WTC11 (cell line): ENCODE results near the gene ABCB6. TPM values are rescaled to one million over a fixed set of nuclear protein-coding genes. Genes with fewer than 3 reads are reported as not detected.

ENCODE experiments used
- ATAC-seq: fragments of 200-7000 bp; cut with Tn5 transposase; 2 replicates; pipeline ENCODE4 v1.10.0; 2021; ENCODE audit warnings: mild to moderate bottlenecking, moderate library complexity
- CTCF ChIA-PET: fragments of 300-600 bp; sonication (Branson Sonifier 250); formaldehyde crosslinking; loops from one replicate; lab custom pipeline; 2021; ENCODE audit warnings: antibody characterized with exemption; lab: Charles Lee
- POLR2A ChIA-PET: fragments of 350-600 bp; sonication (Branson Sonifier 250); formaldehyde crosslinking; loops from one replicate; lab custom pipeline; 2021; ENCODE audit warnings: antibody characterized with exemption; lab: Charles Lee
- DNase-seq: peaks from one replicate; pipeline ENCODE4 v3.0.0; 2021; ENCODE audit warnings: low spot score
- H3K27ac Mint-ChIP-seq: 2 replicates; pipeline ENCODE4 v1.8.0; 2021; ENCODE audit warnings: mixed read lengths
- H3K27me3 Mint-ChIP-seq: 2 replicates; pipeline ENCODE4 v1.8.0; 2021; ENCODE audit warnings: low read depth, mild to moderate bottlenecking, moderate library complexity, mixed read lengths
- H3K36me3 Mint-ChIP-seq: 2 replicates; pipeline ENCODE4 v1.8.0; 2021; ENCODE audit warnings: mixed read lengths
- H3K4me1 Mint-ChIP-seq: 2 replicates; pipeline ENCODE4 v1.8.0; 2022; ENCODE audit warnings: mixed read lengths
- H3K4me3 Mint-ChIP-seq: 2 replicates; pipeline ENCODE4 v1.8.0; 2021; ENCODE audit warnings: mild to moderate bottlenecking, moderate library complexity, mixed read lengths
- H3K9me3 Mint-ChIP-seq: 2 replicates; pipeline ENCODE4 v1.8.0; 2021; ENCODE audit warnings: mixed read lengths
- ATF1 ChIP-seq: sonication (generic); formaldehyde crosslinking; IDR thresholded peaks from 2 replicates; pipeline ENCODE4 v1.8.1; 2023; ENCODE audit warnings: mild to moderate bottlenecking, moderate library complexity, missing genetic modification reagents
- ETV6 ChIP-seq: sonication (generic); formaldehyde crosslinking; IDR thresholded peaks from 2 replicates; pipeline ENCODE4 v1.8.1; 2022; ENCODE audit warnings: mild to moderate bottlenecking, missing genetic modification reagents
- FOXJ3 ChIP-seq: sonication (generic); formaldehyde crosslinking; IDR thresholded peaks from 2 replicates; pipeline ENCODE4 v1.9.0; 2021; ENCODE audit warnings: missing genetic modification reagents, mild to moderate bottlenecking, borderline replicate concordance
- FOXK1 ChIP-seq: sonication (generic); formaldehyde crosslinking; IDR thresholded peaks from 2 replicates; pipeline ENCODE4 v1.8.0; 2022; ENCODE audit warnings: mild to moderate bottlenecking, moderate library complexity, missing genetic modification reagents
- FOXP1 ChIP-seq: sonication (generic); formaldehyde crosslinking; IDR thresholded peaks from 2 replicates; pipeline ENCODE4 v1.8.0; 2022; ENCODE audit warnings: missing genetic modification reagents, mild to moderate bottlenecking, moderate library complexity, borderline replicate concordance
- KAT7 ChIP-seq: sonication (generic); formaldehyde crosslinking; IDR thresholded peaks from 2 replicates; pipeline ENCODE4 v1.8.1; 2023; ENCODE audit warnings: missing genetic modification reagents, mild to moderate bottlenecking, borderline replicate concordance
- NR1H2 ChIP-seq: sonication (generic); formaldehyde crosslinking; IDR thresholded peaks from 2 replicates; pipeline ENCODE4 v1.9.0; 2021; ENCODE audit warnings: mild to moderate bottlenecking, moderate library complexity, missing genetic modification reagents
- NR2C2 ChIP-seq: sonication (generic); formaldehyde crosslinking; IDR thresholded peaks from 2 replicates; pipeline ENCODE4 v1.8.0; 2022; ENCODE audit warnings: mild to moderate bottlenecking, missing genetic modification reagents
- OVOL2 ChIP-seq: fragments of 250-450 bp; sonication (Bioruptor Pico); IDR thresholded peaks from 2 replicates; pipeline ENCODE4 v1.9.0; 2021; ENCODE audit warnings: mild to moderate bottlenecking, borderline replicate concordance
- ZBTB21 ChIP-seq: sonication (generic); formaldehyde crosslinking; IDR thresholded peaks from 2 replicates; pipeline ENCODE4 v1.8.1; 2023; ENCODE audit warnings: mild to moderate bottlenecking, missing genetic modification reagents, borderline replicate concordance
- total RNA-seq: library from RNA; stranded (reverse); gene quantifications from 3 replicates; pipeline ENCODE4 v1.2.3, GENCODE V29; 2021
- TF ChIP-seq, protein P1 (sequence below): fragments of 250-450 bp; sonication (Bioruptor Pico); conservative IDR thresholded peaks from 2 replicates; pipeline ENCODE4 v1.9.0; 2021; ENCODE audit warnings: mild to moderate bottlenecking
- TF ChIP-seq, protein P2 (sequence below): fragments of 250-450 bp; sonication (Bioruptor Pico); IDR thresholded peaks from 2 replicates; pipeline ENCODE4 v1.9.0; 2021; ENCODE audit warnings: moderate library complexity, mild to moderate bottlenecking, inconsistent platforms, borderline replicate concordance
- TF ChIP-seq, protein P3 (sequence below): fragments of 250-450 bp; sonication (Bioruptor Pico); IDR thresholded peaks from 2 replicates; pipeline ENCODE4 v1.8.0; 2021; ENCODE audit warnings: mild to moderate bottlenecking
- TF ChIP-seq, protein P4 (sequence below): sonication (generic); formaldehyde crosslinking; IDR thresholded peaks from 2 replicates; pipeline ENCODE4 v1.8.0; 2022; ENCODE audit warnings: mild to moderate bottlenecking, missing genetic modification reagents
- TF ChIP-seq, protein P5 (sequence below): fragments of 250-450 bp; sonication (Bioruptor Pico); IDR thresholded peaks from 2 replicates; pipeline ENCODE4 v1.9.0; 2021; ENCODE audit warnings: mild to moderate bottlenecking, borderline replicate concordance
- TF ChIP-seq, protein P6 (sequence below): sonication (generic); formaldehyde crosslinking; conservative IDR thresholded peaks from 2 replicates; pipeline ENCODE4 v1.8.1; 2023; ENCODE audit warnings: mild to moderate bottlenecking, low read depth, missing genetic modification reagents, moderate library complexity
- TF ChIP-seq, protein P7 (sequence below): sonication (generic); formaldehyde crosslinking; IDR thresholded peaks from 2 replicates; pipeline ENCODE4 v1.8.1; 2022; ENCODE audit warnings: low read depth, mild to moderate bottlenecking, moderate library complexity, missing genetic modification reagents, borderline replicate concordance
- TF ChIP-seq, protein P8 (sequence below): sonication (generic); formaldehyde crosslinking; IDR thresholded peaks from 2 replicates; pipeline ENCODE4 v1.8.1; 2022; ENCODE audit warnings: mild to moderate bottlenecking, missing genetic modification reagents, moderate library complexity, borderline replicate concordance
- TF ChIP-seq, protein P9 (sequence below): sonication (generic); formaldehyde crosslinking; IDR thresholded peaks from 2 replicates; pipeline ENCODE4 v1.8.0; 2022; ENCODE audit warnings: mild to moderate bottlenecking, missing genetic modification reagents

The ABCB6 gene
- total RNA-seq, 1 experiment from 2014 or later, result 44.8 TPM

DNA sequence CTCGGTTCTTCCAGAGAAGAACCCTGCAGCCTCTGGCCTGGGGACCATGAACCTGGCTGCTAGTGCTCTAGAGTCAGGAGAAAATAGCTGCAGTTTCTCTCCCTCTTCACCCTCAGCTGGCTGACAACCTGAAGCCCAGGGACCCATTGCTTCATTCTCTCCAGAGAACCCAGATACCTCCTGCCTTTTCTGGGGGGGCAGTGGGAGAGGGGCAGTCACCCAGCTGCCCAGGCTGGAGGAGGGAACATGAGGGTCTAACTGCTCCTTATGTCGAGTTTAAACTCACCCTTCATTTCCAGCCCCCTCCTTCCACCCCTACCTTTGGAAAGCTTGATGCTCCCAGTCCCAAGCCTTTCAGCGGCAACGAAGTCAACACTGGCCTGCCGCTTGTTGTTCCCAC, 19.8 kb downstream of the ABCB6 start:
- Mint-ChIP-seq H3K36me3 (no peaks in the 10 kb centered on the region), H3K9me3 (peaks cover 10% of the 10 kb centered on the region), H3K27ac (no peak overlapping the region), H3K4me1 (peaks cover 8% of the 10 kb centered on the region), H3K4me3 (no peak overlapping the region), H3K27me3 (peaks cover 7% of the 10 kb centered on the region)
- no peak for TF ChIP-seq FOXK1 (CRISPR knock-in tag)
- TF ChIP-seq, protein P1, sequence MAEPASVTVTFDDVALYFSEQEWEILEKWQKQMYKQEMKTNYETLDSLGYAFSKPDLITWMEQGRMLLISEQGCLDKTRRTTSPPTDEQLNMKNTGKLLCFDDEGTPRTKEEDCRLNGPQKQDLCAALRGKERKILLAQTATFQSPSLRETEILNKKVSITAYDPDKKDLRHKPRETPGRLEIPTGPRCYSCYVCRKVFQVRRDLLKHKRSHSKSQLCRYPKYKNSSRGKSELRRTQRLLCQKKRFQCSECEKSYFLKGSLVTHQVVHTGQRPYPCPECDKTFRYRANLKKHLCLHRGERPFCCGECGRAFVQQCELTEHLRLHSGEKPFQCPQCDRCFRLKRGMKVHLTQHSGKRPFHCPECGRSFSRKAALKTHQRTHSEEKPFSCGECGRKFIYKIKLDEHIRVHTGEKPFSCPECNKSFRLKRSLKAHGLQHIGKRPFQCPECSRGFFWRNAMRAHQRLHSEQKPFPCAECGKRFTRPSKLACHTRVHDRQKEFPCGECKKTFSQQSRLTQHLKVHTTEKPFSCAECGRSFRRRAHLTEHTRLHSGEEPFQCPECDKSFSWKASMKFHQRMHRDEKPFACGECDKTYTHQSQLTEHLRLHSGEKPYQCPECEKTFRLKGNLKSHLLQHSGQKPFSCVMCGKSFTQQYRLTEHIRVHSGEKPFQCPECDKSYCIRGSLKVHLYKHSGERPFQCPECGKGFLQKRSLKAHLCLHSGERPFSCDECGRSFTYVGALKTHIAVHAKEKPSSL (CRISPR knock-in tag), result no peak
- TF ChIP-seq NR1H2 (CRISPR knock-in tag), result no peak
- TF ChIP-seq ATF1 (CRISPR knock-in tag), result no peak
- no peak for TF ChIP-seq OVOL2 (CRISPR knock-in tag)
- no peak for ATAC-seq
- ChIA-PET POLR2A (no interaction called here), CTCF (interaction anchor here (2.0 kb wide), 1 partner anchor 96 kb away, joined by 6 read pairs; no protein-coding TSS in a partner anchor)
- no peak for DNase-seq

DNA sequence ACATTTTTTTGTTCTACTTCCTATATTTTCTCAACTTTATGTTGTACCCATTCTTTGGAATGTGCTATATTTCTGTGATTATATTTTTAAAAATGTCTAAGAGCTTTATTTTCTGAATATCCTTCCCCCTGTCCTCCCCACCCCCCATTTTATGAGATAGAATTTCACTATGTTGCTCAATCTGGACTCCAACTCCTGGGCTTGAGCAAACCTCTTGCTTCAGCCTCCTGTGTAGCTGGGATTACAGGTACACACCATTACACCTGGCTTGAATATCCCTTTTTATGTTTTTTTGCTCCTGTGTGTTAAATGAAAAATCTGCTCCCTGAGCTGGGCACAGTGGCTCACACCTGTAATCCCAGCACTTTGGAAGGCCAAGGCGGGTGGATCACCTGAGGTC, 21.4 kb downstream of the ABCB6 start:
- Mint-ChIP-seq H3K27ac (no peak overlapping the region), H3K9me3 (peaks cover 10% of the 10 kb centered on the region), H3K4me3 (no peak overlapping the region), H3K27me3 (0 out of 2 replicates have a peak, but pooled peaks cover 3% of the 10 kb centered on the region), H3K36me3 (no peaks in the 10 kb centered on the region), H3K4me1 (peaks cover 8% of the 10 kb centered on the region)
- no peak for DNase-seq
- ATAC-seq, result no peak
- ChIA-PET CTCF (interaction anchor here (1.1 to 1.9 kb wide), 2 partner anchors 9 to 98 kb away, joined by 5 to 7 read pairs; partner anchors contain the start of gene ZFAND2B), POLR2A (no interaction called here)
- TF ChIP-seq ETV6 (no peak), KAT7 (no peak), FOXP1 (CRISPR knock-in tag) (no peak), FOXJ3 (CRISPR knock-in tag) (no peak), NR2C2 (CRISPR knock-in tag) (no peak), ZBTB21 (CRISPR knock-in tag) (no peak)
- TF ChIP-seq, protein P2, sequence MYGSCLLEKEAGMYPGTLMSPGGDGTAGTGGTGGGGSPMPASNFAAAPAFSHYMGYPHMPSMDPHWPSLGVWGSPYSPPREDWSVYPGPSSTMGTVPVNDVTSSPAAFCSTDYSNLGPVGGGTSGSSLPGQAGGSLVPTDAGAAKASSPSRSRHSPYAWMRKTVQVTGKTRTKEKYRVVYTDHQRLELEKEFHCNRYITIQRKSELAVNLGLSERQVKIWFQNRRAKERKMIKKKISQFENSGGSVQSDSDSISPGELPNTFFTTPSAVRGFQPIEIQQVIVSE, result no peak
- TF ChIP-seq, protein P3, sequence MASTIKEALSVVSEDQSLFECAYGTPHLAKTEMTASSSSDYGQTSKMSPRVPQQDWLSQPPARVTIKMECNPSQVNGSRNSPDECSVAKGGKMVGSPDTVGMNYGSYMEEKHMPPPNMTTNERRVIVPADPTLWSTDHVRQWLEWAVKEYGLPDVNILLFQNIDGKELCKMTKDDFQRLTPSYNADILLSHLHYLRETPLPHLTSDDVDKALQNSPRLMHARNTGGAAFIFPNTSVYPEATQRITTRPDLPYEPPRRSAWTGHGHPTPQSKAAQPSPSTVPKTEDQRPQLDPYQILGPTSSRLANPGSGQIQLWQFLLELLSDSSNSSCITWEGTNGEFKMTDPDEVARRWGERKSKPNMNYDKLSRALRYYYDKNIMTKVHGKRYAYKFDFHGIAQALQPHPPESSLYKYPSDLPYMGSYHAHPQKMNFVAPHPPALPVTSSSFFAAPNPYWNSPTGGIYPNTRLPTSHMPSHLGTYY (CRISPR knock-in tag), result no peak
- TF ChIP-seq, protein P4, sequence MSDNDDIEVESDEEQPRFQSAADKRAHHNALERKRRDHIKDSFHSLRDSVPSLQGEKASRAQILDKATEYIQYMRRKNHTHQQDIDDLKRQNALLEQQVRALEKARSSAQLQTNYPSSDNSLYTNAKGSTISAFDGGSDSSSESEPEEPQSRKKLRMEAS (CRISPR knock-in tag), result no peak
- TF ChIP-seq, protein P5, sequence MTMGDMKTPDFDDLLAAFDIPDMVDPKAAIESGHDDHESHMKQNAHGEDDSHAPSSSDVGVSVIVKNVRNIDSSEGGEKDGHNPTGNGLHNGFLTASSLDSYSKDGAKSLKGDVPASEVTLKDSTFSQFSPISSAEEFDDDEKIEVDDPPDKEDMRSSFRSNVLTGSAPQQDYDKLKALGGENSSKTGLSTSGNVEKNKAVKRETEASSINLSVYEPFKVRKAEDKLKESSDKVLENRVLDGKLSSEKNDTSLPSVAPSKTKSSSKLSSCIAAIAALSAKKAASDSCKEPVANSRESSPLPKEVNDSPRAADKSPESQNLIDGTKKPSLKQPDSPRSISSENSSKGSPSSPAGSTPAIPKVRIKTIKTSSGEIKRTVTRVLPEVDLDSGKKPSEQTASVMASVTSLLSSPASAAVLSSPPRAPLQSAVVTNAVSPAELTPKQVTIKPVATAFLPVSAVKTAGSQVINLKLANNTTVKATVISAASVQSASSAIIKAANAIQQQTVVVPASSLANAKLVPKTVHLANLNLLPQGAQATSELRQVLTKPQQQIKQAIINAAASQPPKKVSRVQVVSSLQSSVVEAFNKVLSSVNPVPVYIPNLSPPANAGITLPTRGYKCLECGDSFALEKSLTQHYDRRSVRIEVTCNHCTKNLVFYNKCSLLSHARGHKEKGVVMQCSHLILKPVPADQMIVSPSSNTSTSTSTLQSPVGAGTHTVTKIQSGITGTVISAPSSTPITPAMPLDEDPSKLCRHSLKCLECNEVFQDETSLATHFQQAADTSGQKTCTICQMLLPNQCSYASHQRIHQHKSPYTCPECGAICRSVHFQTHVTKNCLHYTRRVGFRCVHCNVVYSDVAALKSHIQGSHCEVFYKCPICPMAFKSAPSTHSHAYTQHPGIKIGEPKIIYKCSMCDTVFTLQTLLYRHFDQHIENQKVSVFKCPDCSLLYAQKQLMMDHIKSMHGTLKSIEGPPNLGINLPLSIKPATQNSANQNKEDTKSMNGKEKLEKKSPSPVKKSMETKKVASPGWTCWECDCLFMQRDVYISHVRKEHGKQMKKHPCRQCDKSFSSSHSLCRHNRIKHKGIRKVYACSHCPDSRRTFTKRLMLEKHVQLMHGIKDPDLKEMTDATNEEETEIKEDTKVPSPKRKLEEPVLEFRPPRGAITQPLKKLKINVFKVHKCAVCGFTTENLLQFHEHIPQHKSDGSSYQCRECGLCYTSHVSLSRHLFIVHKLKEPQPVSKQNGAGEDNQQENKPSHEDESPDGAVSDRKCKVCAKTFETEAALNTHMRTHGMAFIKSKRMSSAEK (CRISPR knock-in tag), result no peak
- TF ChIP-seq, protein P6, sequence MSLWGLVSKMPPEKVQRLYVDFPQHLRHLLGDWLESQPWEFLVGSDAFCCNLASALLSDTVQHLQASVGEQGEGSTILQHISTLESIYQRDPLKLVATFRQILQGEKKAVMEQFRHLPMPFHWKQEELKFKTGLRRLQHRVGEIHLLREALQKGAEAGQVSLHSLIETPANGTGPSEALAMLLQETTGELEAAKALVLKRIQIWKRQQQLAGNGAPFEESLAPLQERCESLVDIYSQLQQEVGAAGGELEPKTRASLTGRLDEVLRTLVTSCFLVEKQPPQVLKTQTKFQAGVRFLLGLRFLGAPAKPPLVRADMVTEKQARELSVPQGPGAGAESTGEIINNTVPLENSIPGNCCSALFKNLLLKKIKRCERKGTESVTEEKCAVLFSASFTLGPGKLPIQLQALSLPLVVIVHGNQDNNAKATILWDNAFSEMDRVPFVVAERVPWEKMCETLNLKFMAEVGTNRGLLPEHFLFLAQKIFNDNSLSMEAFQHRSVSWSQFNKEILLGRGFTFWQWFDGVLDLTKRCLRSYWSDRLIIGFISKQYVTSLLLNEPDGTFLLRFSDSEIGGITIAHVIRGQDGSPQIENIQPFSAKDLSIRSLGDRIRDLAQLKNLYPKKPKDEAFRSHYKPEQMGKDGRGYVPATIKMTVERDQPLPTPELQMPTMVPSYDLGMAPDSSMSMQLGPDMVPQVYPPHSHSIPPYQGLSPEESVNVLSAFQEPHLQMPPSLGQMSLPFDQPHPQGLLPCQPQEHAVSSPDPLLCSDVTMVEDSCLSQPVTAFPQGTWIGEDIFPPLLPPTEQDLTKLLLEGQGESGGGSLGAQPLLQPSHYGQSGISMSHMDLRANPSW (CRISPR knock-in tag), result no peak
- TF ChIP-seq, protein P7, sequence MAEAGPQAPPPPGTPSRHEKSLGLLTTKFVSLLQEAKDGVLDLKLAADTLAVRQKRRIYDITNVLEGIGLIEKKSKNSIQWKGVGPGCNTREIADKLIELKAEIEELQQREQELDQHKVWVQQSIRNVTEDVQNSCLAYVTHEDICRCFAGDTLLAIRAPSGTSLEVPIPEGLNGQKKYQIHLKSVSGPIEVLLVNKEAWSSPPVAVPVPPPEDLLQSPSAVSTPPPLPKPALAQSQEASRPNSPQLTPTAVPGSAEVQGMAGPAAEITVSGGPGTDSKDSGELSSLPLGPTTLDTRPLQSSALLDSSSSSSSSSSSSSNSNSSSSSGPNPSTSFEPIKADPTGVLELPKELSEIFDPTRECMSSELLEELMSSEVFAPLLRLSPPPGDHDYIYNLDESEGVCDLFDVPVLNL (CRISPR knock-in tag), result no peak
- TF ChIP-seq, protein P8, sequence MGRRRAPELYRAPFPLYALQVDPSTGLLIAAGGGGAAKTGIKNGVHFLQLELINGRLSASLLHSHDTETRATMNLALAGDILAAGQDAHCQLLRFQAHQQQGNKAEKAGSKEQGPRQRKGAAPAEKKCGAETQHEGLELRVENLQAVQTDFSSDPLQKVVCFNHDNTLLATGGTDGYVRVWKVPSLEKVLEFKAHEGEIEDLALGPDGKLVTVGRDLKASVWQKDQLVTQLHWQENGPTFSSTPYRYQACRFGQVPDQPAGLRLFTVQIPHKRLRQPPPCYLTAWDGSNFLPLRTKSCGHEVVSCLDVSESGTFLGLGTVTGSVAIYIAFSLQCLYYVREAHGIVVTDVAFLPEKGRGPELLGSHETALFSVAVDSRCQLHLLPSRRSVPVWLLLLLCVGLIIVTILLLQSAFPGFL, result no peak
- TF ChIP-seq, protein P9, sequence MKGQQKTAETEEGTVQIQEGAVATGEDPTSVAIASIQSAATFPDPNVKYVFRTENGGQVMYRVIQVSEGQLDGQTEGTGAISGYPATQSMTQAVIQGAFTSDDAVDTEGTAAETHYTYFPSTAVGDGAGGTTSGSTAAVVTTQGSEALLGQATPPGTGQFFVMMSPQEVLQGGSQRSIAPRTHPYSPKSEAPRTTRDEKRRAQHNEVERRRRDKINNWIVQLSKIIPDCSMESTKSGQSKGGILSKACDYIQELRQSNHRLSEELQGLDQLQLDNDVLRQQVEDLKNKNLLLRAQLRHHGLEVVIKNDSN, result no peak
